ENCODE results near the gene RIPOR2.

RIPOR2 gene

GRCh38 chr6:24874776-24875533 lies 60.8 kb downstream of the RIPOR2 start:
- no peak for DNase-seq

GRCh38 chr6:24874128-24874527 lies 61.6 kb downstream of the RIPOR2 start:
- DNase-seq: no peak

- DNase-seq: no peak
Observed at GRCh38 chr6:24872779-24873178, 63.0 kb downstream of the RIPOR2 start.

- no peak for DNase-seq
Observed at GRCh38 chr6:24868765-24869164, 67.0 kb downstream of the RIPOR2 start.

GRCh38 chr6:24867104-24867703 lies 68.6 kb downstream of the RIPOR2 start:
- DNase-seq: no peak

GRCh38 chr6:24865161-24865560 lies 70.6 kb downstream of the RIPOR2 start:
- no peak for DNase-seq

GRCh38 chr6:24864343-24864742 lies 71.4 kb downstream of the RIPOR2 start:
- DNase-seq: no peak

- DNase-seq: no peak
Observed at GRCh38 chr6:24861934-24862333, 73.8 kb downstream of the RIPOR2 start.

- DNase-seq: no peak
Observed at GRCh38 chr6:24859608-24860200, 76.1 kb downstream of the RIPOR2 start.

- DNase-seq: no peak
Observed at GRCh38 chr6:24859132-24859531, 76.6 kb downstream of the RIPOR2 start.

GRCh38 chr6:24858177-24858653 lies 77.5 kb downstream of the RIPOR2 start:
- DNase-seq: no peak

GRCh38 chr6:24856901-24857670 lies 78.7 kb downstream of the RIPOR2 start:
- DNase-seq: peak; percentile 41

GRCh38 chr6:24856246-24856599 lies 79.5 kb downstream of the RIPOR2 start:
- no peak for DNase-seq

- peak; percentile 59 for DNase-seq
Observed at GRCh38 chr6:24855395-24856245, 80.1 kb downstream of the RIPOR2 start.

GRCh38 chr6:24854077-24854666 lies 81.6 kb downstream of the RIPOR2 start:
- no peak for DNase-seq

- no peak for DNase-seq
Observed at GRCh38 chr6:24851086-24851485, 84.7 kb downstream of the RIPOR2 start.

GRCh38 chr6:24849713-24850112 lies 86.0 kb downstream of the RIPOR2 start:
- DNase-seq: no peak

GRCh38 chr6:24848461-24848860 lies 87.3 kb downstream of the RIPOR2 start:
- no peak for DNase-seq

- DNase-seq: no peak
Observed at GRCh38 chr6:24847402-24847801, 88.4 kb downstream of the RIPOR2 start.

GRCh38 chr6:24845578-24845977 lies 90.2 kb downstream of the RIPOR2 start:
- no peak for DNase-seq

- no peak for DNase-seq
Observed at GRCh38 chr6:24844903-24845302, 90.9 kb downstream of the RIPOR2 start.

GRCh38 chr6:24844061-24844460 lies 91.7 kb downstream of the RIPOR2 start:
- DNase-seq: no peak
